Nephron progenitor cell (in vitro differentiated cells): ENCODE results near the gene ESRRG.

Experiments
- DNase-seq: peaks from one replicate; pipeline ENCODE4 v3.0.0; 2021
- H3K27ac Mint-ChIP-seq: 2 replicates; pipeline ENCODE4 v1.8.0; 2021; ENCODE audit warnings: mild to moderate bottlenecking, moderate library complexity, mixed read lengths
- H3K27me3 Mint-ChIP-seq: 2 replicates; pipeline ENCODE4 v1.8.0; 2021; ENCODE audit warnings: mild to moderate bottlenecking, low read depth, mixed read lengths; ENCODE audit not compliant: poor library complexity
- H3K36me3 Mint-ChIP-seq: 2 replicates; pipeline ENCODE4 v1.8.0; 2021; ENCODE audit warnings: low read depth, mixed read lengths
- H3K4me1 Mint-ChIP-seq: 2 replicates; pipeline ENCODE4 v1.8.0; 2021; ENCODE audit warnings: mixed read lengths
- H3K4me3 Mint-ChIP-seq: 2 replicates; pipeline ENCODE4 v1.8.0; 2021; ENCODE audit warnings: mild to moderate bottlenecking, moderate library complexity, mixed read lengths
- H3K9me3 Mint-ChIP-seq: 2 replicates; pipeline ENCODE4 v1.8.0; 2021; ENCODE audit warnings: mild to moderate bottlenecking, moderate library complexity, mixed read lengths
- CTCF ChIP-seq: fragments of 200-600 bp; sonication (generic); IDR thresholded peaks from 2 replicates; pipeline ENCODE4 v1.5.0; 2021; ENCODE audit warnings: antibody characterized with exemption

Gene ESRRG

GRCh38 chr1:216485042-216485441 is 238.2 kb downstream of the ESRRG start:
- H3K4me1 Mint-ChIP-seq, result peaks cover 5% of the 10 kb centered on the region
- no peak overlapping the region for H3K27ac Mint-ChIP-seq
- H3K27me3 Mint-ChIP-seq, result no peaks in the 10 kb centered on the region
- peaks cover 33% of the 10 kb centered on the region for H3K9me3 Mint-ChIP-seq
- TF ChIP-seq CTCF, result no peak
- no peak for DNase-seq
- H3K36me3 Mint-ChIP-seq, result peaks cover 6% of the 10 kb centered on the region
- H3K4me3 Mint-ChIP-seq, result no peak overlapping the region

- Mint-ChIP-seq H3K4me3 (no peak overlapping the region), H3K9me3 (peaks cover 32% of the 10 kb centered on the region), H3K27me3 (no peaks in the 10 kb centered on the region), H3K36me3 (peaks cover 6% of the 10 kb centered on the region), H3K4me1 (peaks cover 5% of the 10 kb centered on the region), H3K27ac (no peak overlapping the region)
- TF ChIP-seq CTCF, result no peak
- no peak for DNase-seq
Measured at GRCh38 chr1:216483672-216484401, 239.4 kb downstream of the ESRRG start.

GRCh38 chr1:216482620-216483019 is 240.6 kb downstream of the ESRRG start:
- Mint-ChIP-seq H3K4me1 (peaks cover 5% of the 10 kb centered on the region), H3K27ac (no peak overlapping the region), H3K36me3 (peaks cover 6% of the 10 kb centered on the region), H3K4me3 (no peak overlapping the region), H3K9me3 (peaks cover 29% of the 10 kb centered on the region), H3K27me3 (no peaks in the 10 kb centered on the region)
- DNase-seq, result no peak
- TF ChIP-seq CTCF, result no peak

GRCh38 chr1:216478238-216478637 is 245.0 kb downstream of the ESRRG start:
- DNase-seq, result no peak
- TF ChIP-seq CTCF, result no peak
- no peaks in the 10 kb centered on the region for H3K4me1 Mint-ChIP-seq
- H3K36me3 Mint-ChIP-seq, result no peaks in the 10 kb centered on the region
- H3K27ac Mint-ChIP-seq, result no peak overlapping the region
- no peak overlapping the region for H3K4me3 Mint-ChIP-seq
- H3K9me3 Mint-ChIP-seq, result peaks cover 7% of the 10 kb centered on the region
- no peaks in the 10 kb centered on the region for H3K27me3 Mint-ChIP-seq

GRCh38 chr1:216476341-216476740 is 246.9 kb downstream of the ESRRG start:
- no peak overlapping the region for H3K4me3 Mint-ChIP-seq
- H3K27me3 Mint-ChIP-seq, result no peaks in the 10 kb centered on the region
- no peak overlapping the region for H3K27ac Mint-ChIP-seq
- H3K36me3 Mint-ChIP-seq, result no peaks in the 10 kb centered on the region
- peaks cover 6% of the 10 kb centered on the region for H3K9me3 Mint-ChIP-seq
- no peak for DNase-seq
- TF ChIP-seq CTCF, result no peak
- no peaks in the 10 kb centered on the region for H3K4me1 Mint-ChIP-seq

GRCh38 chr1:216475659-216476276 is 247.5 kb downstream of the ESRRG start:
- H3K4me3 Mint-ChIP-seq, result no peak overlapping the region
- H3K9me3 Mint-ChIP-seq, result peaks cover 3% of the 10 kb centered on the region
- DNase-seq, result no peak
- TF ChIP-seq CTCF, result no peak
- no peaks in the 10 kb centered on the region for H3K4me1 Mint-ChIP-seq
- H3K27ac Mint-ChIP-seq, result no peak overlapping the region
- no peaks in the 10 kb centered on the region for H3K36me3 Mint-ChIP-seq
- H3K27me3 Mint-ChIP-seq, result no peaks in the 10 kb centered on the region
